GM12872 (cell line): ENCODE measurements around the gene GPR152.

Experiments
- TF ChIP-seq, protein P1 (sequence below): IDR thresholded peaks from 3 replicates; pipeline ENCODE4 v1.5.1; 2011; ENCODE audit warnings: low read depth, mild to moderate bottlenecking, low read length, moderate library complexity; ENCODE audit not compliant: insufficient read depth

The GPR152 gene

DNA sequence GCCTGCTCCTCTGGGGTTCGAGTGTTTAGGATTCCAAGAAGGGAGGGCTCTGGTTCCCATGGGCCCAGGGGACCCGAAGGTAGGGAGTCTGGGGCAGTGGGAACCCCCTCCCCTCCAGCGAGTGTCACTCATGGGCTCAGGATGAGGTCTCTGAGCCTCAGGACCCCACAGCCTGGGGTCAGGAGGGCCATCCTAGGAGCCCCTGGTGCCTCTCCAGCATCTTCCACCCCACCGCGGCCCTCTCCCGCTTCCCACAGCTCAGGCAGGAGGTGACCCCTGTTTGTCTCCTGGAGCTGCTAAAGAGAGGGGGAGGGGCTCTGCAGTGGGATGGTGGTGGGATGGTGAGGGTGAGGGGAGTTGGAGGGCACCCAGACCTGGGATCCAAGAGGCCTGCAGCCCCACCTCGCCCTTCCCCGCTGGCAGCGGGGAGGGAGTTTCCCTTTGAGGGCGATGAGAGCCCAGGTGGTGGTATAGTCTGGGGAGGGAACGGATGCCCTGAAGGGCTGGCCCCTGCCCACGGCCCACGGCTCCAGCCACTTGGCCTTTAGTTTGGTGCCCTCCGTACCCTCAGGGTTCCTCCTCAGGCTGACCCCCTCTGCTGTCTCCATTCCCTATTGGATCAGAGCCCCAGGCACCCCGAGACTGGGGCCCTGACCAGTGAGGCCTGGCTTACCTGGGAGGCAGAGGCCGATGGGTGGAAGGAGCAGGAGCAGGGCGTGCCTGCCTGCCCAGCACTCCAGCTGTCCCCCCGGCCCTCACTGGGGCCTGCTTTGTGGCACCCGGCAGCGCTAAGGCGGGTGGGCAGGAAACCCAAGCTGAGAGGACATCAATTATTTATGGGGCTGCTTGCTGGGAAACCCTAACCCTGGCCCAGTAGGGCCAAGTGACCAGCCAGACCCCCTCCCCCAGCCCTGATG, 1.5 kb upstream of the GPR152 start:
- TF ChIP-seq, protein P1, sequence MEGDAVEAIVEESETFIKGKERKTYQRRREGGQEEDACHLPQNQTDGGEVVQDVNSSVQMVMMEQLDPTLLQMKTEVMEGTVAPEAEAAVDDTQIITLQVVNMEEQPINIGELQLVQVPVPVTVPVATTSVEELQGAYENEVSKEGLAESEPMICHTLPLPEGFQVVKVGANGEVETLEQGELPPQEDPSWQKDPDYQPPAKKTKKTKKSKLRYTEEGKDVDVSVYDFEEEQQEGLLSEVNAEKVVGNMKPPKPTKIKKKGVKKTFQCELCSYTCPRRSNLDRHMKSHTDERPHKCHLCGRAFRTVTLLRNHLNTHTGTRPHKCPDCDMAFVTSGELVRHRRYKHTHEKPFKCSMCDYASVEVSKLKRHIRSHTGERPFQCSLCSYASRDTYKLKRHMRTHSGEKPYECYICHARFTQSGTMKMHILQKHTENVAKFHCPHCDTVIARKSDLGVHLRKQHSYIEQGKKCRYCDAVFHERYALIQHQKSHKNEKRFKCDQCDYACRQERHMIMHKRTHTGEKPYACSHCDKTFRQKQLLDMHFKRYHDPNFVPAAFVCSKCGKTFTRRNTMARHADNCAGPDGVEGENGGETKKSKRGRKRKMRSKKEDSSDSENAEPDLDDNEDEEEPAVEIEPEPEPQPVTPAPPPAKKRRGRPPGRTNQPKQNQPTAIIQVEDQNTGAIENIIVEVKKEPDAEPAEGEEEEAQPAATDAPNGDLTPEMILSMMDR: no peak

DNA sequence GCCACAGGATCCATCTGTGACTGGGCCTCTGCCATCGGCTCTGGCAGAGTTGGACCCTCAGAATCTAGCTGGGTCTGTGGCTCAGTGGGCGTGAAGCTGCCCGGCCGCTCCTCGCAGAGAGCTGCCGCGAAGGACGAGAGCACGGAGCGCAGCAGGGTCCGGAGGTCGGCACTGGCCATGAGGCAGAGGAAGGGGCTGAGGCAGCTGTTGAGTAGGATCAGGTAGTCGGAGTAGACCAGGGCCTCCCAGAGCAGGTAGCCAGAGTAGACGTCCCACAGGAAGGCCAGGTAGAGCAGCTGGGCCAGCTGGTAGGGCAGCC, 912 bp downstream of the GPR152 start:
- TF ChIP-seq, protein P1: no peak

DNA sequence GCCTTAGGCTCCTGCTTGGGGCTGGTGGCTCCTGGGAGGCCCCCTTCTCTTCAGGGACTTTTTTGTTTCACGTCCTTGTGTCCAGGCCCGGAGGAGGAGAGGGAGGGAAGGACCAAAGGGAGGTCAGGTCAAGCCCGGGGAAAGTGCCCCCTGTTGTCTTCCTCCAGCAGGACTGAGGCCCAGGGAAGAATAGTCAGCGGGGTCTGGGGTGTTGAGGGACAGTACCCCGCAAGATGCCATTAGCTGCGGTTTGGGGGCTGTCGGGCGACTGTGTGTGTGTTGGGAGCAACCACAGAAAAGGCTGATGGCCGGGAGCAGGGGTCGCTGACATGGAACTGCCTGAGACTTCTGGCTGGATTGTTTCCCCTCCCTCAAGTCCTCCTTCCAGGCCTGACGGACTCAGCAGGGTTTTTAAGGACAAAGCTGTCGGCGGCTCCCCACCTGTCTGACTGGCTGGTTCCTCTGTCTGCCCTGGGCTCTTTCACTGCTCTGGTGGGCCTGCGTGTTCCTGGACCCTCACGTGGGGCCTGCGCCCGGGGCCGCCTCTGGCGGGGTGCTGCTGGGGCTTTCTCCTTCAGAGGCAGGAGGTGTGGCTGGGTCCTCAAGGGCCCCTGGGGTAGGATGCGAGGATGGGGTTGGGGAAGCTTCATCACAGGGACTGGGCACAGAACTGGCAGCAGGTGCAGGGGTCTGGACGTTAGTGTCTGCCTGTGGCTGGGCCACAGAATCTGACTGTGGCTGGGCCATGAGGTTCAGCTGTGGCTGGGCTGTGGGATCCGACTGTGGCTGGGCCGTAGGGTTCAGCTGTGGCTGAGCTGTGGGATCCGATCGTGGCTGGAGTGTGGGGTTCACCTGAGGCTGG, 1.5 kb downstream of the GPR152 start:
- TF ChIP-seq, protein P1: no peak

DNA sequence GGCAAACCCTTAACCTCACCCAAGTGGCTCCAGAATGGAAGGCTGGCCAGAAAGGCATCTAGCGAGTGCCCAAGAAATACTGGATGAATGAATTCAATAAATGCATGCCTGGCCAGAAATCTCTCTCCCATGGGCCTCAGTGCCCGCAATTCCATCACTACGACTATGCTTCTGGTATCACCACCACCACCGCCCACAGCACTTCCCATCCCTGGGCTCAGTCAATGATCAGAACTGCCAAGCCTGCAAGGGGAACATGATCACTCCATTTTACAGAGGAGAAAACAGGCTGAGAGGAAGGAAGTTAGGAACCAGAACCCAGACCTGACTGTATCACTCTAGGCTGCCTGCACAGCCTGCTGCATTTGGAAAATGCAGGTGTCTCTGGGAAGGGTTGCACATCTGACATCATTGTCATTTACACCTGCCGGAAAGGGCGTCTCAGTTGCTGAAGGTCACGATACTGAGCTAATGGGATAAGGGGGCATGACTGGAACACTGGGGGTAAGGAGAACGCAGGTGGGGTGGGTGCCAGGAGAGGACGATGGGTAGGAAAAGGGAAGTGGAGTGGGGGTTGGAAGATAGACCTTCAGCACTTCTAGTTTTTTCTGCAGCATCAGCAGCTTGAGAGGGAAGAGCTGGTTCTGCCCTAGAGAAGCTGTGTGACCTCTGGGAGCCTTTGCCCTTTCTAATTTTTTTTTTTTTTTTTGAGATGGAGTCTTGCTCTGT, 3.2 kb downstream of the GPR152 start:
- TF ChIP-seq, protein P1: no peak

DNA sequence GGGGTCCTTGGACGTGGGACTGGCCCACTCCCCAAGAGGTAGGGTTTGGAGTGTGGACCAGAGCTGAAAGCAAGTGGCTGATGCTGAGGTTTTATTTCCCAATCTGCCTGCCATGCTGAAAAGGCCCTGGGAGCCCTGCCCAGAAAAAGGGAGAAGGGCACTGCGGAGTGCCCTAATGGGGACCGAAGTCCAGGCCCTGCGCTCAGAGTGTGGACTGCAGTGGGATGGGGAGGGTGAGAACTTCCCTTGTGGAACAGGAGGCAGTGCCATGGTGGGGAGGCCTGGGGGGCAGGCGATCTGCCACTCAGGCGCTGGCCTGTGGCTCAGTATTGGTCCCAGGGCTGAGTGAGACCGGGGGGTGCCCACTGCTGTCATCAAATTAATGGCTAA, 4.3 kb downstream of the GPR152 start:
- TF ChIP-seq, protein P1: no peak

DNA sequence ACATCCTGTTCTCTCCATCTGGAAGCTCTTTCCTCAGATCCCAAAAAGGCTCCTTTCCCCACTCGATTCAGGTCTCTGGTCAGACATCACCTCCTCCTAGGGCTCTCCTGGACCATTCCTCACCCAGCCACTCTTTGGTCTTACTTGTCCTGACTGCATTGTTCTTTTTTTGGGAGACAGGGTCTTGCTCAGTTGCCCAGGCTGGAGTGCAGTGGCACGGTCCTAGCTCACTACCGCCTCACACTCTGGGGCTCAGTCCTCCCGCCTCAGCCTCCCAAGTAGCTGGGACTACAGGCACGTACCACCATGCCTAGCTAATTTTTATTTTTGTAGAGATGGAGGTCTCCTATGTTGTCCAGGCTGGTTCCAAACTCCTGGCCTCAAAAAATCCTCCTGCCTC, 7.0 kb downstream of the GPR152 start:
- TF ChIP-seq, protein P1: no peak
